Esophagus muscularis mucosa (tissue), 4 donors: Measurements from ENCODE around the gene ABHD8. TPM values are rescaled to one million over a fixed set of nuclear protein-coding genes. Genes with fewer than 3 reads are reported as not detected.

Experiments used
- DNase-seq: peaks from one replicate; pipeline ENCODE4 v3.0.0-alpha.2; 2017; ENCODE audit errors: extremely low spot score
- H3K27ac ChIP-seq, 4 donors: fragments of 200-600 bp; sonication (generic); replicated peaks in 1 of 4; 1 replicate in 3 of 4; 2 replicates in 1 of 4; pipeline ENCODE4 v1.5.1; 2016 to 2019; ENCODE audit warnings: mild to moderate bottlenecking in 1 of 4
- H3K27me3 ChIP-seq, 4 donors: fragments of 200-600 bp; sonication (generic); one replicate each; pipeline versions ENCODE4 v1.5.1 to v1.6.0; 2016 to 2019
- H3K36me3 ChIP-seq, 4 donors: fragments of 200-600 bp; sonication (generic); one replicate each; pipeline ENCODE4 v1.5.1; 2016 to 2019
- H3K4me1 ChIP-seq, 4 donors: fragments of 200-600 bp; sonication (generic); one replicate each; pipeline ENCODE4 v1.5.1; 2016 to 2019
- H3K4me3 ChIP-seq, 4 donors: fragments of 200-600 bp; sonication (generic); 1 replicate in 2 of 4; 2 replicates in 2 of 4; pipeline ENCODE4 v1.5.1; 2016 to 2019; ENCODE audit warnings: mild to moderate bottlenecking in 4 of 4, moderate library complexity in 1 of 4
- H3K9me3 ChIP-seq, 4 donors: fragments of 200-600 bp; sonication (generic); 1 replicate in 3 of 4; 2 replicates in 1 of 4; pipeline ENCODE4 v1.5.1; 2016 to 2019
- CTCF ChIP-seq, 3 experiments: fragments of 200-600 bp in 2 of 3; fragments of 450-650 bp in 1 of 3; sonication (generic) in 2 of 3; IDR thresholded peaks; one replicate each; pipeline ENCODE4 v1.5.1; 2017 to 2019; ENCODE audit warnings: antibody characterized with exemption in 3 of 3, mild to moderate bottlenecking in 2 of 3, moderate library complexity in 1 of 3
- EP300 ChIP-seq: sonication (generic); formaldehyde crosslinking; IDR thresholded peaks from one replicate; pipeline ENCODE4 v1.6.1; 2017; ENCODE audit warnings: antibody characterized with exemption
- POLR2A ChIP-seq: fragments of 450-650 bp; IDR thresholded peaks from one replicate; pipeline ENCODE4 v1.6.1; 2017; ENCODE audit warnings: antibody characterized with exemption, moderate library complexity, mild to moderate bottlenecking, low read depth
- POLR2AphosphoS5 ChIP-seq, 2 donors: sonication (generic); formaldehyde crosslinking; IDR thresholded peaks; one replicate each; pipeline ENCODE4 v1.6.1; 2017; ENCODE audit warnings: antibody characterized with exemption in 2 of 2
- WGBS: methylation state at CpG from one replicate; pipeline ENCODE4 v1.1.5; 2018; 5-methylcytosine and 5-hydroxymethylcytosine counted together
- intact Hi-C: fragments of 100-400 bp; cut with DNase I; formaldehyde crosslinking; loops from one replicate; pipeline ENCODE4 v1.15.1; 2023
- total RNA-seq, 4 donors: library from RNA; depleted of rRNA; stranded (reverse); fragments of >200 nt; gene quantifications; one replicate each; pipeline versions ENCODE4 v1.1.0 to v1.2.1, GENCODE V29; 2016

Gene ABHD8
- total RNA-seq, 4 donors from 2014 or later = 14.7 to 35.4 (median 28.1) TPM

GRCh38 chr19:17318966-17319365, 15.7 kb upstream of the ABHD8 start:
- H3K4me1 ChIP-seq = peaks cover 0 to 11% (median 7%) of the 10 kb centered on the region in 4 donors
- H3K9me3 ChIP-seq = no peaks in the 10 kb centered on the region
- no peak overlapping the region for H3K27ac ChIP-seq
- peaks cover 48 to 84% (median 71%) of the 10 kb centered on the region in 4 donors for H3K36me3 ChIP-seq
- no peak for TF ChIP-seq CTCF (IDR thresholded peaks at IDR 0.05)
- TF ChIP-seq POLR2A = no peak
- no peak for TF ChIP-seq POLR2AphosphoS5 (IDR thresholded peaks at IDR 0.05)
- TF ChIP-seq EP300 = no peak
- no peaks in the 10 kb centered on the region for H3K27me3 ChIP-seq
- intact Hi-C loops = no loop called here
- no peak for DNase-seq
- WGBS = 83% methylated on average over 6 of the region's 6 CpGs
- no peak overlapping the region for H3K4me3 ChIP-seq

GRCh38 chr19:17314007-17314593, 10.9 kb upstream of the ABHD8 start:
- Histone ChIP-seq H3K36me3 (peaks cover 25 to 71% (median 50%) of the 10 kb centered on the region in 4 donors), H3K27me3 (no peaks in the 10 kb centered on the region)

GRCh38 chr19:17312189-17313113, 9.2 kb upstream of the ABHD8 start:
- intact Hi-C loops = no loop called here
- 86% methylated on average over 17 of the region's 20 CpGs for WGBS
- H3K27me3 ChIP-seq = no peaks in the 10 kb centered on the region
- H3K27ac ChIP-seq = no peak overlapping the region
- H3K9me3 ChIP-seq = no peaks in the 10 kb centered on the region
- H3K36me3 ChIP-seq = peaks cover 25 to 56% (median 38%) of the 10 kb centered on the region in 4 donors
- peaks cover 24 to 51% (median 42%) of the 10 kb centered on the region in 4 donors for H3K4me1 ChIP-seq
- H3K4me3 ChIP-seq = no peak overlapping the region
- no peak for TF ChIP-seq POLR2A
- TF ChIP-seq EP300 = no peak
- no peak for TF ChIP-seq POLR2AphosphoS5 (IDR thresholded peaks at IDR 0.05)
- TF ChIP-seq CTCF (IDR thresholded peaks at IDR 0.05) = no peak
- DNase-seq = no peak

More at GRCh38 chr19:17314007-17314593, 10.9 kb upstream of the ABHD8 start:
- intact Hi-C loops = no loop called here
- Histone ChIP-seq H3K9me3 (no peaks in the 10 kb centered on the region), H3K4me1 (peaks cover 20 to 34% (median 29%) of the 10 kb centered on the region in 4 donors), H3K4me3 (no peak overlapping the region), H3K27ac (no peak overlapping the region)
- WGBS = 94% methylated on average over 19 of the region's 19 CpGs
- TF ChIP-seq POLR2AphosphoS5 (IDR thresholded peaks at IDR 0.05) (no peak), POLR2A (no peak), EP300 (no peak), CTCF (IDR thresholded peaks at IDR 0.05) (no peak)
- no peak for DNase-seq

GRCh38 chr19:17311455-17312188, 8.4 kb upstream of the ABHD8 start:
- H3K27me3 ChIP-seq = no peaks in the 10 kb centered on the region
- TF ChIP-seq EP300 (no peak), POLR2A (no peak), CTCF (IDR thresholded peaks at IDR 0.05) (no peak)
- WGBS = 72% methylated on average over 10 of the region's 11 CpGs
- H3K4me1 ChIP-seq = peaks cover 32 to 59% (median 50%) of the 10 kb centered on the region in 4 donors
- no peaks in the 10 kb centered on the region for H3K9me3 ChIP-seq
- intact Hi-C loops = no loop called here
- DNase-seq = no peak
- H3K36me3 ChIP-seq = peaks cover 19 to 48% (median 32%) of the 10 kb centered on the region in 4 donors
- H3K4me3 ChIP-seq = no peak overlapping the region
- no peak overlapping the region for H3K27ac ChIP-seq
